ENCODE data around the gene EFHD2.
"Not testable (repeated sequence)": the region's sequence is repeated elsewhere in the genome, so short reads cannot be mapped to it uniquely, and the experiment has no call there.

The EFHD2 gene

DNA sequence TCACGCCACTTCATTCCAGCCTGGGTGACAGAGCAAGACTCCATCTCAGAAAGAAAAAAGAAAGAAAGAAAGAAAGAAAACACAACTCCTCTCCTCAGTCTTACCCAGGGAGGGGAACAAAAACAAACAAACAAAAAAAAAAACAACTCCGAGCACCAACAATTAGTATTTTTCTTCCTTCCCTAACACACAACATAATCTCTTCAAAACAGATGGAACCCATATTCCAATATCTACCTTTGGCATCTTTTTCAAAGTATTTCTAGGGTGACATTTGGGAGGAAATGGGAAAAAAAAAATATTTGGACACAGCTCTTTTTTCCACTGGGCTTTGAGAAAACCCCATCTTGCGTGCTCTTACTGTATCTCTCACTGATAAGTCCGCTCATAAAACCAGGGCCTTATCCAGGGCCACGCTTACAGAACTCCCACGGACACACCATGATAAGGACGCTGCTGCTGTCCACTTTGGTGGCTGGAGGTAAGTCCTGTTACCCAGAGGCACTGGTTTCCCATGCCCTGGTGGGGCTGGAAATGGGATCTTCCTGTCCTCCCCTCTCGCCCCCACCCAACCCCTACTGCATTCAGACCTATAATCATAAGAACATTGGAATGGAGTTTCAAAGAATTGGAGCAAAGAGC, 46.7 kb downstream of the EFHD2 start, which contains the start of gene CELA2A:
TSS of gene CELA2A (plus strand) at position 420 of the 642 bp plus-strand sequence. CDS start at position 442, 22 bp downstream.
- no peak for DNase-seq

DNA sequence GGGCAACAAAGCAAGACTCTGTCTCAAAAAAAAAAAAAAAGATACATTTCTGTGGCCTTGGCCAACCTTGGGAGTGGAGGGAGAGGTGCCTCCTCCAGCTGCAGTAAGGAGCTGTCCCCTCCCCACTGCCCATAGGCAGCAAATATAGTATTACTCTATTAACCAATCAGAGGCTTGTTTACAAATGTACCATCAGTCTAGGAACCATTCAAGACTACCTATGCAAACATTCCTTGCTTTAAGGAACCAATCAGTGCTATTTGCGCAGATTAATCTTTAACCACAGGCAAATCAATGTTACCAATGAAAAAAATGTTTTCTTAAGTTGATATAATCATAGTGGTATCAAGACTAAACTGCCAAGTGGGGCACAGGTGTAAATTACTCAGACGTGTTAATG, 47.9 kb downstream of the EFHD2 start:
- DNase-seq = no peak

DNA sequence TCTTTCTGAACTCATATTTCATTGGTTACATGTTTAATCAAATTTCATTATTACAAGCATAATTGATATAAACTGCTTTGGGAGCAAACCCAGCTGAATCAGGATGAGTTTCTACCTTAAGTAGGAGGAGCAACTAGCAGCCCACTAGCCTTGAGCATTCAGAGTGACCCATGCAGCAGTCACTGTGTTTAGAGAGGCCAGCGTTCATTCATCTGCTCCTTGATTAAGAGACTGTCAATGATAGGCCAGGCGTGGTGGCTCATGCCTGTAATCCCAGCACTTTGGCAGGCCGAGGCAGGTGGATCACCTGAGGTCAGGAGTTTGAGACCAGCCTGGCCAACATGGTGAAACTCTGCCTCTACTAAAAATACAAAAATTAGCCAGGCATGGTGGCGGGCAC, 48.7 kb downstream of the EFHD2 start:
- DNase-seq = not testable (repeated sequence)

DNA sequence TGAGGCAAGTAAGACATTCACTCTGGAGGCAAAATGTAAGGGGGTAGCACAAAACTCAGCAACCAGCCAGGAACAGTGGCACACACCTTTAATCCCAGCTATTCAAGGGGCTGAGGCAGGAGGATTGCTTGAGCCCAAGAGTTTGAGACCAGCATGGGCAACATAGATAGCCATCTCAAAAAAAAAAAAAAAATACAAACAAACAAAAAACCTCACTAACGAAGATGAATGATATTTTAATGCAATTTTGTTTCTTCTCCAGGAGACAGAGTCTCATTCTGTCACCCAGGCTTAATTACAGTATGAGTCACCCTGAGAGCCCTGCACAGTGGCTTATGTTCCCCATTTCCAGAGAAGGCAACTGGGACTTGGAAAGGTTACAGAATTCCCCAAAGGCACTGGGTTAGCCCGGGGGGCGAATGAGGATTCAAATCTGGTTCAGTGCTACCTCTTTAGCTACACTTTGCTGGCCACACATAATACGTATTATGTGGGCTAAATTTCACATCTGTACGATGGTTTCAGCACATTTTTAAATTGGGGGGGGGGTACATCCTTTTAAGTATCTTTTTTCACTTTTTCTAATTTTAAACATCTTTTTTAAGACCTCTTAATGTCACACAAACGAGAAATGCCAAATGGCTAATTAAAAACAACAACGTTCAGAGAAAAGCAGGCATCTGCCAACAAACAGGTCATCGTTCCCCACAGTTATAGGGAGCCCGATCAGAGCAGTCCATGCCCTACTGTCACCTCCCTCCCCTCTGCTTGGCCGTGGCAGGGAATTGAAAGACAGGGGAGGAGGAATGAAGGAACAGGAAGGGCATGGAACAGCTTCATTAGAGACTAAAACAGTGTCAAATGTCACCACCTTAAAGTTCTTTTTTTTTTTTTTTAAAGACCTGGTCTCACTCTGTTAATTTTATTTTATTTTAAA, 50.4 kb downstream of the EFHD2 start:
- DNase-seq = no peak

DNA sequence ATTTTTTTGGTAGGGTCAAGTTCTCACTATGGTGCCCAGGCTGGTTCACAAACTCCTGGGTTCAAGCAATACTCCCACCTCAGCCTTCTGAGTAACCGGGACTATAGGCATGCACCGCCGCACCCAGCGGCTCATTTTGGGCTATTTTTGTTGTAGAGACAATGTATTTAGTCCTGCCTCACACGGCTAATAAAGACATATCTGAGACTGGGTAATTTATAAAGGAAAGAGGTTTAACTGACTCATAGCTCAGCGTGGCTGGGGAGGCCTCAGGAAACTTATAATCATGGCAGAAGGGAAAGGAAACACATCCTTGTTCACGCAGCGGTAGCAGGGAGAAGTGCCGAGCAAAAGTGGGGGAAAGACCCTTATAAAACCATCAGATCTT, 51.0 kb downstream of the EFHD2 start:
- DNase-seq = no peak

DNA sequence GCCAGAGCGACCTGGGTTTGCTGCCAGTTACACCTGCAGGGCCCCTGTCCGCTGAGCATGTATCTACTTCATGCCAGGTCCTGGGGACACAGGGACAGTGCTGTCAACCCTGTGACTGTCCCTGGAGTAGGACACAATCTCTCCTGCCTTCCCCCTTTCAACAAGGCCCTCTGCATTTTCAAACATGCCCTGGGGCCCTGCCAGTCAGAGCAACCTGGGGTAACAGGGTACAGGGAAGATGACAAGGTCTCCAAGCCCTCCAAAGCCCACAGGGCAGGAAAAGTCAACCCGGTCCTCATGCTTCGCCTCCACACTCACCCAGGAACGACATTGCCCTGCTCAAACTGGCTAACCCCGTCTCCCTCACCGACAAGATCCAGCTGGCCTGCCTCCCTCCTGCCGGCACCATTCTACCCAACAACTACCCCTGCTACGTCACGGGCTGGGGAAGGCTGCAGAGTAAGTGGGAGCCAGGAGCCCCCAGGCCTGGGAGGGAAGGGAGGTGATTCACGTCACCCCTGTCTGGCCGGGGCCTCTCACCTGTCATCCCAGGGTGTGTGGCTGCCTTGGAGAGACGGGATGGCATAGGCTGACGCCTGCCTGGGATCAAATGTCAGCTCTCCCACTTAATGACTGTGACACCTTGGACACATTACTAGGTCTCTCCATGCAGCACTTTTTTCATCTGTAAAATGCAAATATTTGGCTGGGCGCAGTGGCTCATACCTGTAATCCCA, 53.5 kb downstream of the EFHD2 start:
- DNase-seq = not testable (repeated sequence)

DNA sequence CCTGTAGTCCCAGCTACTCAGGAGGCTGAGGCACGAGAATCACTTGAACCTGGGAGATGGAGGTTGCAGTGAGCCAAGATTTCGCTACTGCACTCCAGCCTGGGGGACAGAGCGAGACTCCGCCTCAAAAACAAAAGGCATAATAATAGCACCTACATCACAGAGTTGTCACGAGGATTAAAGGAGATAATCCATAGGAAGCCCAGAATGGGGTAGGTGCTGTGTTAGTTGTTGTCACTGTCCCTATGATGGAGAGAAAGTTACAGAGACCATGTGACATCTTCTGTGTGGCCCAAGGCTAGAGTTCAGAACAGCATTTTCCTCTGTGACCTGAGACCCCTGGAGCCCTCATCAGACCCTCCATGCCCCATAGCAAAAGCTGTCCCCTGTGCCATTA, 54.2 kb downstream of the EFHD2 start:
- not testable (repeated sequence) for DNase-seq

DNA sequence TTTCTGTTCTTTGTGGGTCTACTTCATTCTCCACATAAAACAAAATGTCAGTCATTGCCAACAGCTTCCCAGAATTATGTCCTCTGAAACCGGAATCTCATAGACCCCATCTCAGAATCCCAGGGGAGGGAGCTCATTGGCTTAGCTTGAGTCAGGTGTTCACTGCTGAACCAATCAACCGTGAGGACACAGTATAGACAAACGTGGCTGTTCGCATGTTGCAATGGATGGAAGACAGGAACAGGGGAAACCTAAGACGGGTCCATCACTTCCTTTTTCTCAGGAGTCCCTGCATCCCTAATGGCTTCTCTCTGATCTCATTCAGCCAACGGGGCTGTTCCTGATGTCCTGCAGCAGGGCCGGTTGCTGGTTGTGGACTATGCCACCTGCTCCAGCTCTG, 56.0 kb downstream of the EFHD2 start:
- DNase-seq = no peak

DNA sequence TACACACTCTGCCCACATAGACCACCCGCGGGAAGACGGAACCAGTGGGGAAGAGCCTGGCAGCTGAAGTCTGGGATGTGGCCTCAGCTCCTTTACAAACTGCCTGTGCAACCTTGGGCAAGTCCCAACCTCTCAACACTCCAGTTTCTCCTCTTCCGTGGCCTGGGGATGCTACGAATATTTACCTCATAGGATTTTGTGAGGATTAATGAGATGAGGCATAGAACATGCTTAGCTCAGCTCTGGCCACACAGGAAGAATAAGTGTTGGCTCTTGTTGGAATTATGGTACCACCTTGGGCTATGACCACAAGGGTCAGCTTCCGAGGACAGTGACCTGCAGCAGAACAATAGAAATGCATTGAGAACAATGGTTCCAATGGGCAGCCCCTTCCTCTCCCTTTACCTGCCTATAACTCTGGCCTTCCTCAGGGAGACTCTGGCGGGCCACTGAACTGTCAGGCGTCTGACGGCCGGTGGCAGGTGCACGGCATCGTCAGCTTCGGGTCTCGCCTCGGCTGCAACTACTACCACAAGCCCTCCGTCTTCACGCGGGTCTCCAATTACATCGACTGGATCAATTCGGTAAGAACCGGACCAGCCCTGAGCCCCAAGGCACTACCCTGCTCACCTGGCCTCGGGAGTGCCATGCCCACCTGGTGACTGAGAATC, 57.4 kb downstream of the EFHD2 start:
- not testable (repeated sequence) for DNase-seq

DNA sequence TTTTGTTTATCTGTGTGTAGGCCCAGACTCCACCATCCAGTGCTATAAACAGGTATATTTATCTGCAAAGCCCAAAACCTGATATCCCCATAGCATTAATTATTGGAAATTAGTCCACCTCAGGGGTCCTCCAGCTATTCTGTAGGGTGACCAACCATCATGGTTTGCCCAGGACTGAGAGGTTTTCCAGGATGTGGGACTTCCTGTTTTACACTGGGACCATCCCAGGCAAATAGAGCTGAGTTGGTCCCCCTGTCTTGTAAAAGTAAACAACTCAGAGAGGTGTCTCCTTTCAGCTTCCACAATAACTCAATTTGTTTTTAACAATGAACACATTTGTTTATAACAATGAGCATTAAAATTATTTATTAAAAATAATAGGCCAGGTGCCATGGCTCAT, 58.5 kb downstream of the EFHD2 start:
- DNase-seq = no peak

DNA sequence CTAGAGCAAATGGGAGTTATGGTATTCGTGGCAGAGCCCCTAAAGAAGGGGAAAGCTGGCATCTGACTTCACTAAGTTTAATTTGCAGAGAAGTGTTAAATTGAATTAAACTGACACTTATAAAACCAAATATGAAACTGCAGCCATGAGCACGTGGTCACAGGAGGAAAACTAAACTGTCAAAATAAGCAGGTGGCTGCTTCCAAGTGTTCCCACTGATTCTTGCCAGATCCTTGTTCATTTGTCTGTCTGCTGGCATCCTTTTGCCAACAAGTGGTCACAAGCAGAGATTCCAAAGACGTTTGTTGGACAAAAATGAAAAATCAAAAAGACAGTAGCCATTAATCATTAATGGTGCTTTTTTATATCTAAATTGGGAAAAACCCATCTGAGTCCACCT, 59.7 kb downstream of the EFHD2 start:
- no peak for DNase-seq

DNA sequence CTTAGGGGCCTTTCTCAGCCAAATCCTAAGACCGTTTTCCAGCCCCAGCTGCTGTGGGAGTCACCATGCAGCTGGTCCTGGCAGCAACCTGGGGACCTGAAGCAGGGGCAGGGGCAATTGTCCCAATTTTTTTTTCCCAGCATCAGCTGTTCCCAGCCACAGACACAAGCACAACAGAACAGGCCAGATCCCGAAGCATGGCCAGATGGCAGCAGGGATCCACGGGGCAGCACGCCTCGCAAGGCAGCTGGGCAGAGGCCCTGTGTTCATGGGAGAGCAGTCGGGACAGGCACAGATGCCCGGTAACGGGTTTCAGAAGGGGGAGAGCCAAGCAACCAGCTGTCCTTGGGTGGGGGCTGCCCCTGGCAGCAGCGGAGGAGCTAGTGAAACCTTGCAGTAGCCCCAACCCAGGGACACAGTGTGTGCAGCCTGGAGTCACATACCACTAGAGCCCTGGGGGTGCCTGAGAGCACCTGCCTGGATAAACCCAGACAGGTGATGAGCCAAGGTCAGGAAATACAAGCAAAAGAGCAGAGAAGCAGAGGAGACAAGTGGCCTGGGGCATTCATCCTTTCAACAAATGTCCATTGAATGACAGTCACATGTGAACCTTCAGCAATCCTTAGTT, 60.2 kb downstream of the EFHD2 start:
- not testable (repeated sequence) for DNase-seq

DNA sequence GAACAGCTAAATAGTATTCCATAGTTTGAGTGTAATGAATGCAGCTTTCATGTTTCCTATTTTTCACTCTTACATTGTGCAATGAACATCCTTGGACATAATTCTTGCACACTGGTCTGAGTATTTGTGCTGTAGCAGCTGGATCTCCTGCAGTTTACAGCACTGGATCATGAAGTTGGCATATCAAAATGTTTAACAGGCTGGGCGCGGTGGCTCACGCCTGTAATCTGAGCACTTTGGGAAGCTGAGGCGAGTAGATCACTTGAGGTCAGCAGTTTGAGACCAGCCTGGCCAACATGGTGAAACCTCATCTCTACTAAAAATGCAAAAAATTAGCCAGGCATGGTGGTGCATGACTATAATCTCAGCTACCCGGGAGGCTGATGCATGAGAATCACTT, 61.4 kb downstream of the EFHD2 start:
- DNase-seq = not testable (repeated sequence)

DNA sequence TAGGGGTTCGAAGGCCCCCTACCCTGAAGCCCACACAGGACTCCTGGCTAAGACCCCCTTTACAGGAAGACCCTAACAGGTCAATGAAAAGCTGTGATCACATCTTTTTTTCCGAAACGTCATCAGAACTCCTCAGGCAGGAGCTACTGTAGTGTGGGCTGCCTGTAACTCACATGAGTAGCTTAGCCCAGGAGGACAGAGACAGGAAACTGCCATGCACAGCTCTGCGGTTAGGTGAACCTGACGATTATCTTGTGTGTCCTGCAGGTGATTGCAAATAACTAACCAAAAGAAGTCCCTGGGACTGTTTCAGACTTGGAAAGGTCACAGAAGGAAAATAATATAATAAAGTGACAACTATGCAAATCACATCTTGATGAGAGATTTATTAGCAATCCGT, 62.0 kb downstream of the EFHD2 start:
- DNase-seq = not testable (repeated sequence)

DNA sequence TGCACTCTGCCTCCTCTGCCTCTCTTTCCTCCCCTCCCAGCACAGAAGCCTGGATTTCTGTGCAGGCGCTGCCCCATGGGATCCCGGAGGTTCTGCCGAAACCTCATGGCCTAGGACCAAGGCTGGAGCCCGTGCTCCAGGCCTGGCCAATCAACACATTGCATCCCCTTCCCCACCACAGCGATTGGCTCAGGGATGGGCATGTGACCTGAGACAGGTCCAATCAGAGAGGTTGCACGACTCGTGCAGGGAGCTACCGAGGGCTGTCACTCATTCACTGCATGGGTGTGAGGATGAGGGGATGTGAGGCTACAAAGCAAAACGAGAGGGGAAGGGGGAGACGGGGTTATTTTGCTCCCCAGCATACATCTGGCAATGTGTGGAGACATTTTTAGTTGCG, 62.9 kb downstream of the EFHD2 start:
- DNase-seq = no peak

DNA sequence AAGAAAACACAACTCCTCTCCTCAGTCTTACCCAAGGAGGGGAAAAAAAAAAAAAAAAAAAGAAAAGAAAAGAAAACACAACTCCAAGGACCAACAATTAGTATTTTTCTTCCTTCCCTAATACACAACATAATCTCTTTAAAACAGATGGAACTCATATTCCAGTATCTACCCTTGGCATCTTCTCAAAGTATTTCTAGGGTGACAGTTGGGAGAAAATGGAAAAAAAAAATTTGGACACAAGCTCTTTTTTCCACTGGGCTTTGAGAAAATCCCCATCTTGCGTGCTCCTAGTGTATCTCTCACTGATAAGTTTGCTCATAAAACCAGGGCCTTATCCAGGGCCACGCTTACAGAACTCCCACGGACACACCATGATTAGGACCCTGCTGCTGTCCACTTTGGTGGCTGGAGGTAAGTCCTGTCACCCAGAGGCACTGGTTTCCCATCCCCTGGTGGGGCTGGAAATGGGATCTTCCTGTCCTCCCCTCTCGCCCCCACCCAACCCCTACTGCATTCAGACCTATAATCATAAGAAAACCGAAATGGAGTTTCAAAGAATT, 66.1 kb downstream of the EFHD2 start, which contains the start of gene CELA2B:
TSS of gene CELA2B (plus strand) at position 353 of the 563 bp plus-strand sequence. CDS start at position 375, 22 bp downstream.
- DNase-seq = no peak

DNA sequence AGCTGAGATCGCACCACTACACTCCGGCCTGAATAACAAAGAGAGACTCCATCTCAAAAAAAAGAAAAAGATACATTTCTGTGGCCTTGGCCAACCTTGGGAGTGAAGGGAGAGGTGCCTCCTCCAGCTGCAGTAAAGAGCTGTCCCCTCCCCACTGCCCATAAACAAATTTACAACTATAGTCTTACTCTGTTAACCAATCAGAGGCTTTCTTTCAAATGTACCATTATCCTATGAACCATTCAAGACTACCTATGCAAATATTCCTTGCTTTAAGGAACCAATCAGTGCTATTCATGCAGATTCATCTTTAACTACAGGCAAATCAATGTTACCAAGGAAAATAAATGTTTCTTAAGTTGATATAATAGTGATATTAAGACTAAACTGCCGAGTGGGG, 67.2 kb downstream of the EFHD2 start:
- DNase-seq = no peak

DNA sequence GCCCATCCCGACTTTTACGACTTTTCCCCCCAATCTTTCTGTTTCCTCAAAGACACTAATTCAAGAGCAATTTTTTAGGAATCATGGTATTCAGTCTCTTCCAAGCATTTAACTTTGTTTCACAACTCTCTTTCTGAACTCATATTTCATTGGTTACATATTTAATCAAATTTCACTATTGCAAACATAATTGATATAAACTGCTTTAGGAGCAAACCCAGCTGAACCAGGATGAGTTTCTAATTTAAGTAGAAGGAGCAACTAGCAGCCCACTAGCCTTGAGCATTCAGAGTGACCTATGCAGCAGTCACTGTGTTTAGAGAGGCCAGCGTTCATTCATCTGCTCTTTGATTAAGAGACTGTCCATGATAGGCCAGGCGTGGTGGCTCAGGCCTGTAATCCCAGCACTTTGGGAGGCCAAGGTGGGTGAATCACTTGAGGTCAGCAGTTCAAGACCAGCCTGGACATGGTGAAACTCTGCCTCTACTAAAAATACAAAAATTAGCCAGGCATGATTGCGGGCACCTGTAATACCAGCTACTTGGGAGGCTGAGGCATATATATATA, 68.0 kb downstream of the EFHD2 start:
- no peak for DNase-seq
